ENCODE results near the gene FOLR2.

FOLR2 gene

DNA sequence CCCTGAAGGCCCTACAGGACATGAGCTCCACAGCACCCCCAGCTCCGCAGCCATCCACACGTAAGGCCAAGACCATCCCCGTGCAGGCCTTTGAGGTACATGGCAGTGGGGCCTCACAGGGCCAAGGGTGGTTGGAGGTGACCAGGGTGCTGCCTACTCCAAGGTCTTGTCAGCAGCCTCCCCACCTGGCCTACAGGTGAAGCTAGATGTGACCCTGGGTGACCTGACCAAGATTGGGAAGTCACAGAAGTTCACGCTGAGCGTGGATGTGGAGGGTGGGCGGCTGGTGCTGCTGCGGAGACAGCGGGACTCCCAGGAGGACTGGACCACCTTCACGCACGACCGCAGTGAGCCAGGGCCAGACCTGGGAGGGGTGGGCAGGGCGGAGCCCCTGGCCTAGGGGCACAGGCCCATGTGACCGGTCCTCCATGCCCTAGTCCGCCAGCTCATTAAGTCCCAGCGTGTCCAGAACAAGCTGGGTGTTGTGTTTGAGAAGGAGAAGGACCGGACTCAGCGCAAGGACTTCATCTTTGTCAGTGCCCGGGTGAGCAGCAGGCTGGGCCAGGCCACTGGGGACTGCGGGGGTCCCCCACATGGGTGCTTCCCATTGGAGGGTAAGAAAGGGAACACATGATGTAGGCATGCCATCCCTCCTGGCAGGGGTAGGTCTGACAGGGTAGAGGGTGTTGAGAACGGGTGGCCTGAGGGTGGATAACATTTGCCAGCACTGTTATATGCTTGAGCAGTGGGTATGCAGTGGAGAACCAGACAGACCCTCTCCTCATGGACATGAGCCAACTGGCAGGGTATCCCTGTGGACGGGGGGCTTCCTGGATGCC is 13.6 kb downstream of the FOLR2 start:
- no peak for DNase-seq (ENCODE audit: low read depth in 2 of 2)

DNA sequence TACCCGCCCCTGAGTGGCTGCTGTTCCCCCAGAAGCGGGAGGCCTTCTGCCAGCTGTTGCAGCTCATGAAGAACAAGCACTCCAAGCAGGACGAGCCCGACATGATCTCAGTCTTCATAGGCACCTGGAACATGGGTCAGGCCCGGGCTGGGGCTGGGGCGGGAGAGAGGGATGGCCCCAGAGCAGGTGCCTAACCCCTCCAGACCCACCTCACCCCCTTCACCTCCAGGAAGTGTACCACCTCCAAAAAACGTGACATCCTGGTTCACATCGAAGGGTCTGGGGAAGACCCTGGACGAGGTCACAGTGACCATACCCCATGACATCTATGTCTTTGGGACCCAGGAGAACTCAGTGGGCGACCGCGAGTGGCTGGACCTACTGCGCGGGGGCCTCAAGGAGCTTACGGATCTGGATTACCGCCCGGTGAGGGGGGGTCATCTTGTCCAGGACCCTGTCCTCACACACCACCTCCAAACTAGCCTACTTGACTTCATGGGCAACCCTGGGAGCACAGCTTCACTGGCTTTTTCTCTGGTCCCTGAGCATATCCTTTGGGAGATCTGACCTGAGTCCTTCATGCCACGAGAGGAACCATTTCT is 14.3 kb downstream of the FOLR2 start:
- DNase-seq (ENCODE audit: low read depth in 2 of 2) = no peak

DNA sequence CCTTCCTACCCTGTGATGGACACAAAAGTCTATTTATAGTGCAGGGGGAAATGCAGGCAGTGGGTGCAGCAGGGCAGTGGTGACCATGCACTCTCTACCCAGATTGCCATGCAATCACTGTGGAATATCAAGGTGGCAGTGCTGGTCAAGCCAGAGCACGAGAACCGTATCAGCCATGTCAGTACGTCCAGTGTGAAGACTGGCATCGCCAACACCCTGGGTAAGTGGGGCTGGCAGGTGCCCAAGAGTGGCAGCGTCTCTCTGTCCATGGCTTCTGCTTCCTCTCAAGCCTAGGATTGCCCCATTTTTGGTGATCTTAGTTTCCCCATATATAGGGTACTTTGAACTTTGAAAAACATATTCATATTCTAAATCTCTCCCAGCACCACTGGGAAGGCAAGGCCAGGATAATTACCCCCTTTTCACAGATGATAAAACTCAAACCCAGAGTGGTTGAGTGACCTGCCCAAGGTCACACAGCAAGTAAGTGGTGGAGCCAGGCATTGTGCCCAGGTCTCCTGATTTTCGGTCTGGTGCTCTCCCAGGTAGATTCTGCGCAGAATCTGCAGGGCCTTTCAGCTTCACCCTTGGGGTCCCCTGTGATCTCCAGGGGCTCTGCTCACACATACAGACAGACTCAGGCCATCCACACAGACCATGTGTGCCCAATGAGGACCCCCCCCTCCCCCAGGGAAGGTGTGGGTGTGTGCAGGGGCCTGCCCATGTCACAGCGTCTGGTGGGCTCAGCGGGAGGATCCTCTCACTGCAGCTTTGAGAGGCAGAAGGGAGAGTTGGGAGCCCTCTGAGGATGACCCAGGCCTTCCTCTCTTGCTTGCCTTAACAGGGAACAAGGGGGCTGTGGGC is 15.0 kb downstream of the FOLR2 start:
- no peak for DNase-seq (ENCODE audit: low read depth in 2 of 2)

DNA sequence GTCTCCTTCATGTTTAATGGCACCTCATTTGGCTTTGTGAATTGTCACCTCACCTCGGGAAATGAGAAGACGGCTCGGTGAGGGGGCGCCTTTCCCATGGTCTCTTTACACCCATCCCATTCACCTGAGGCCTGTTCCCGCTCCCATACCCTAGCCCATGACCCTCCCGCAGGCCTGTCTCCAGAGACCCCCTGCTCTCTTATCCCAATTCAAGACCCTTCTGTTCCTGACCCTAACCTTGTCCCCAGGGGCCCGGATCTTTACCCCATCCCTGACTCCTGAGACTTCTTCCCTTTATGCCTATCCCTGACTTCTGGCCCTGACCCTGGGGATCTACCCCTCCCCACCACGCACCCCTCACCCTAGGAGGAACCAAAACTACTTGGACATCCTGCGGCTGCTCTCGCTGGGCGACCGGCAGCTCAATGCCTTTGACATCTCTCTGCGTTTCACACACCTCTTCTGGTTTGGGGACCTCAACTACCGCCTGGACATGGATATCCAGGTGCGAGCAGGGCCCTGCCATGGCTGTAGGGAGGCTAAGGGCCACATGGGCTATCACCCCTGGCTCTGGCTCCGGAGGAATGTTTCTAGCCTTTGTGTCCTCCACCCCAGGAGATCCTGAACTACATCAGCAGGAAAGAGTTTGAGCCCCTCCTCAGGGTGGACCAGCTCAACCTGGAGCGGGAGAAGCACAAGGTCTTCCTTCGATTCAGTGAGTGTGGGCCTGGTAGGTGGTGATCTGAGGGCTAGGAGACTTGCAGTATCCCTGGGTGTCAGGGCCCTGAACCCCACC is 15.9 kb downstream of the FOLR2 start:
- DNase-seq (ENCODE audit: low read depth in 2 of 2) = no peak

DNA sequence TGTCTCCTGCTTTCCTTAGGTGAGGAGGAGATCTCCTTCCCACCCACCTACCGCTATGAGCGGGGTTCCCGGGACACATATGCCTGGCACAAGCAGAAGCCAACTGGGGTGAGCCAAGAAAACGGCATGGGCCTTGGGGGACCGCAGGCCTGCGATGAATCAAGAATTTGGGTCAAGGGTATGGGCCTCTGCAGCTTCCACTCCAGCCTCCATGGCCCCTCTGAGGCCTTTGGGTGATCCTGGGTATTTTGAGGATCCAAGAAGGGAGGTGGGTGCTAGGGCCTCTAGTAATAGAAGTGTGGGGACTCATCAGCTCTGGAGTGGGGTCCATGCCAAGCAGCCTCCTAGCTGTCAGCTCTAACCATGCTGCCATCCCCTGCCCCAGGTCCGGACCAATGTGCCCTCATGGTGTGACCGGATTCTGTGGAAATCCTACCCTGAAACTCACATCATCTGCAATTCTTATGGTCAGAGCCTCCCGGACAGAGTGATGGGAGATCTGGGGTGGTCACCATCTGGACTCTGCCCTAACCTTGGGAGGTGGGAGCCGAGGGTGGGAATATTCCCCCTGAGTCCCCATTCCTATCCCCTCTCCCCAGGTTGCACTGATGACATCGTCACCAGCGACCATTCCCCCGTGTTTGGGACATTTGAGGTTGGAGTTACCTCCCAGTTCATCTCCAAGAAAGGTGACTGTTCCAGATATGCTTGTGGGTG is 16.6 kb downstream of the FOLR2 start:
- DNase-seq (ENCODE audit: low read depth in 2 of 2) = no peak

DNA sequence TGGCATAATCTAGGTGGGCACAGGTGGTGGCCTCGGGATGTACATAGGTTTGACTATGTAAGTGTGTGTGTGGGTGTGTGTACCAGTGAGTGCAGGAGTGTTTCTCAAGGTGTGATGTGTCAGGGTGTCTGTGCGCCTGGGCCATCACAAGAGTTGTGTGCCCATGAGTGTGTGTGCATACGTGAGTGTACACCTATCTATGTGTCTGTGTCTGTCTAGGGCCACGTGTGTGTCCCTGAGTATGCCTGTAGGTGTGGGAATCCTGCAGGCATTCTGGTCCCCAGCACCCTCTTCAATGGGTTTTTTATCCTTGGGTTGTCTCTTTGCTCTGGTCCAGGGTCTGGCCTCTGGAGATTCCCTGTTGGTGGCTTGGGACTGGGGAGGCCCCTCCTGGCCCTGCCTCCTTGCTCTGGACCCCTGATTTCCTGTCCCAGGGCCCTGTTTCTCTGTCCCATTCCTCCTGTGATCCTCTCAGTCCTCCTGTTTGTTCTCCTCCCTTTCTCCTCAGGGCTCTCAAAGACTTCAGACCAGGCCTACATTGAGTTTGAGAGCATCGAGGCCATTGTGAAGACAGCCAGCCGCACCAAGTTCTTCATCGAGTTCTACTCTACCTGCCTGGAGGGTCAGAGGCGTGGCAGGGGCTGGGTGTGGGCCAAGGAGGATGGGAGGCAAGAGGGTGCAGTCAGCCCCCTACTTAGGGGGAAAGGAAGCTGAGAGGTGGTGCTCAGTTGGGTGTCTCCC is 17.3 kb downstream of the FOLR2 start:
- DNase-seq (ENCODE audit: low read depth in 2 of 2) = no peak

DNA sequence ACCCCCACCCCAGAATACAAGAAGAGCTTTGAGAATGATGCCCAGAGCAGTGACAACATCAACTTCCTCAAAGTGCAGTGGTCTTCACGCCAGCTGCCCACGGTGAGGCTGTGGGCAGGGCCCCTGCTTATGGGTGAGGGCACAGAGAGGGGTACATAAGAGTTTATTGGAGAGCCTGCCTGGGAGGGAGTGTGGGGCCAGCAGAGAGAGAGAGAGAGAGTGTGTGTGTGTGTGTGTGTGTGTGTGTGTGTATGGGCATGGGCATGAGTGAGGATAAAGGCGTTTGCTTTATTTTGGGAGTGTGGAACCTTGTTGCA is 17.9 kb downstream of the FOLR2 start:
- DNase-seq (ENCODE audit: low read depth in 2 of 2) = no peak

DNA sequence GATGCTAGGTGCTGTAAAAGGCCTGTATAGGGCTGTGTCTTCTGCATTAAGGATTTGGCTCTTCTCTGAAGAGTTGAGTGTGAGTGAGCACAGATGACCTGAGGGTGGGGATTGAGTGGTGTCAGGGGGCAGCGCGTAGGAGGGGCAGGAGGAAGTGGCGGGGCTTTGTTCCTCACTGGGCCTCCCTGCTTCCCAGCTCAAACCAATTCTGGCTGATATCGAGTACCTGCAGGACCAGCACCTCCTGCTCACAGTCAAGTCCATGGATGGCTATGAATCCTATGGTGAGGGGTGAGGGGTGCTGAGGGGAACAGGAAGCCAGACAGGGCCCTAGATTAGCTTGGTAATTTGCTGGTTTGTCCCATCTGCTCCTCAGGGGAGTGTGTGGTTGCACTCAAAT is 18.3 kb downstream of the FOLR2 start:
- DNase-seq (ENCODE audit: low read depth in 2 of 2) = no peak

DNA sequence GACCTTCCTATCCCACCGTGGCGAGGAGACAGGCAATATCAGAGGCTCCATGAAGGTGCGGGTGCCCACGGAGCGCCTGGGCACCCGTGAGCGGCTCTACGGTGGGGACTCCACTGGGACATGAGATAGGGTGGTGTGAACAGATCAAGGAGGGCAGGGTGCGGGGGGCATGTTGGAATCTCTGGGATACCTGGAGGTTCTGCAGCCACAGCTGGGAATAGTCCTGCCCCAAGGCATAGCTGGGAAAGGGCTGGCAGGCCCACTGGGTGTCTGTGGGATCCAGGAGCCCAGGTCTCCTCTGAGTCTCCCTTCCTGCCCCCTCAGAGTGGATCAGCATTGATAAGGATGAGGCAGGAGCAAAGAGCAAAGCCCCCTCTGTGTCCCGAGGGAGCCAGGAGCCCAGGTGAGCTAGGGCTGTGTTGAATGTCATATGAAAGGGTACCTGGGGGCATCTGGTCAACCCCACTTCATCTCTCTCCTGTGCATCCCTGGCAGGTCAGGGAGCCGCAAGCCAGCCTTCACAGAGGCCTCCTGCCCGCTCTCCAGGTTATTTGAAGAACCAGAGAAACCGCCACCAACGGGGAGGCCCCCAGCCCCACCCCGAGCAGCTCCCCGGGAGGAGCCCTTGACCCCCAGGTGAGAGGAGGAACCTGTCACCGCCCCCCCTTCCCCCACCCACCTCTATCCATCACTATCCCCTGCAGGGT is 18.9 kb downstream of the FOLR2 start:
- no peak for DNase-seq (ENCODE audit: low read depth in 2 of 2)

DNA sequence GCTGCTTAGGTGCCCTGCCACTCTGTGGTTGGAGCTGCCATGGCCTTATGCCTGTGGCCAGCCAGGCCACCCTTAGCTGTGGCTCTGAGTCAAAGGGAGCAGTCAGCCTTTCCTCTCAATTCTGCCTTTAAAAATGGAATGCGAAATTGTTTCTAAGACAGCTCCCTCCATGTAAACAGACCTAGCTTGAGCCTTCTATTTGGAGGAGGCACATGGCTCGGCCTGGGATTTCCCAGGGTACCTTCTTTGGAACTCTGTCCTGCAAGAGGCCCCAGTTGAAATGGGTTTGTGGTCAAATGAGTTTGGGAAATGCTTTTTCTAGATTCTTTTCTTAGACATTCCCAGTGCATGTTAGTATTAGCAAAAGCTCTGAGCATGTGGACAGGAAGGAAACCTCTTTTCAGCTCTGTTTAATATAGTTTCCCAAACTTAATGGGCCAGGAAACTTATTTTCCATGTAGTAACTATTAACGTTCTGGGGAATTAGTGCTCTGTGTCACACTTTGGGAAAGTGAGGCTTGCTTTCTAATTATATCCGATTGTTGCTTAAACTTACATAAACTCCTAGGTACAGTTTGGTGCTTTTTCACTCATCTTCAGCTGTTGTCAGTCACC is 19.6 kb downstream of the FOLR2 start:
- DNase-seq (ENCODE audit: low read depth in 2 of 2) = no peak

DNA sequence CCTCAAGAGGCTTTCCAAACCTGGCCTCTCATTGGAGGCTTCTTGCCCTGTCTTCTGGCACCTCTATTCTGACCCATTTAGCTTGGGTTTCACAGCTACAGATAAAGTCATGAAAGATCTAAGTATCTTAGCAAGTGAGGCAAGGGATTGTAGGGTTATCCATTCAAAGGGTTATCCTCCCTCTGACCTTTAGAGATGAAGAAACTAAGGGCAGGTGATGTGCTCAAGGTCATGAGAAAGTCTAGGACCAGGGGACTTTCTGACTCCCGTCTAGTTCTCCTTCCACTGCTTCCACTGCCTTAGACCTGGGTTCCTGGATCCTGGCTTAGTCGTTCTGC is 20.1 kb downstream of the FOLR2 start:
- DNase-seq (ENCODE audit: low read depth in 2 of 2) = no peak

DNA sequence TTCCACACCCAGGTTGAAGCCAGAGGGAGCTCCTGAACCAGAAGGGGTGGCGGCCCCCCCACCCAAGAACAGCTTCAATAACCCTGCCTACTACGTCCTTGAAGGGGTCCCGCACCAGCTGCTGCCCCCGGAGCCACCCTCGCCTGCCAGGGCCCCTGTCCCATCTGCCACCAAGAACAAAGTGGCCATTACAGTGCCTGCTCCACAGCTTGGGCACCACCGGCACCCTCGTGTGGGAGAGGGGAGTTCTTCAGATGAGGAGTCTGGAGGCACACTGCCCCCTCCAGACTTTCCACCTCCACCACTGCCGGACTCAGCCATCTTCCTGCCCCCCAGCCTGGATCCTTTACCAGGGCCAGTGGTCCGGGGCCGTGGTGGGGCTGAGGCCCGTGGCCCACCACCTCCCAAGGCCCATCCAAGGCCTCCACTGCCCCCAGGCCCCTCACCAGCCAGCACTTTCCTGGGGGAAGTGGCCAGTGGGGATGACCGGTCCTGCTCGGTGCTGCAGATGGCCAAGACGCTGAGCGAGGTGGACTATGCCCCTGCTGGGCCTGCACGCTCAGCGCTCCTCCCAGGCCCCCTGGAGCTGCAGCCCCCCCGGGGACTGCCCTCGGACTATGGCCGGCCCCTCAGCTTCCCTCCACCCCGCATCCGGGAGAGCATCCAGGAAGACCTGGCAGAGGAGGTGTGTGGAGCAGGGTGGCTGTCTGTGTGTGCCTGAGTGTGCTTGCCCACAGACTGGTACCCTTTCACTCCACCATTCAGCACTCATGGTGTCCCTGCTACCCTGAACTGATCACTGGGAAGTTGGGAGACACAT is 20.7 kb downstream of the FOLR2 start:
- DNase-seq (ENCODE audit: low read depth in 2 of 2) = no peak

DNA sequence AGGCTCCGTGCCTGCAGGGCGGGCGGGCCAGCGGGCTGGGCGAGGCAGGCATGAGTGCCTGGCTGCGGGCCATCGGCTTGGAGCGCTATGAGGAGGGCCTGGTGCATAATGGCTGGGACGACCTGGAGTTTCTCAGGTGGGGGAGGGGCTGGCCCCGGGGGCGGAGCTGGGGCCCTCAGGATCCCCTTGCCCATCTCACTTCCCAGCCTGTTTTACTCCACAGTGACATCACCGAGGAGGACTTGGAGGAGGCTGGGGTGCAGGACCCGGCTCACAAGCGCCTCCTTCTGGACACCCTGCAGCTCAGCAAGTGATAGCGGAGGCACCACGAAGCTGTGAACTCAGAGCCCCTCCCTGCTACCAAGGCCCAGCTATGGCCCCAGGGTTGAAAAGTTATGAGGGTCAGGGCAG is 21.5 kb downstream of the FOLR2 start:
- peak; percentile 36 to 37 for DNase-seq (ENCODE audit: low read depth in 2 of 2)

DNA sequence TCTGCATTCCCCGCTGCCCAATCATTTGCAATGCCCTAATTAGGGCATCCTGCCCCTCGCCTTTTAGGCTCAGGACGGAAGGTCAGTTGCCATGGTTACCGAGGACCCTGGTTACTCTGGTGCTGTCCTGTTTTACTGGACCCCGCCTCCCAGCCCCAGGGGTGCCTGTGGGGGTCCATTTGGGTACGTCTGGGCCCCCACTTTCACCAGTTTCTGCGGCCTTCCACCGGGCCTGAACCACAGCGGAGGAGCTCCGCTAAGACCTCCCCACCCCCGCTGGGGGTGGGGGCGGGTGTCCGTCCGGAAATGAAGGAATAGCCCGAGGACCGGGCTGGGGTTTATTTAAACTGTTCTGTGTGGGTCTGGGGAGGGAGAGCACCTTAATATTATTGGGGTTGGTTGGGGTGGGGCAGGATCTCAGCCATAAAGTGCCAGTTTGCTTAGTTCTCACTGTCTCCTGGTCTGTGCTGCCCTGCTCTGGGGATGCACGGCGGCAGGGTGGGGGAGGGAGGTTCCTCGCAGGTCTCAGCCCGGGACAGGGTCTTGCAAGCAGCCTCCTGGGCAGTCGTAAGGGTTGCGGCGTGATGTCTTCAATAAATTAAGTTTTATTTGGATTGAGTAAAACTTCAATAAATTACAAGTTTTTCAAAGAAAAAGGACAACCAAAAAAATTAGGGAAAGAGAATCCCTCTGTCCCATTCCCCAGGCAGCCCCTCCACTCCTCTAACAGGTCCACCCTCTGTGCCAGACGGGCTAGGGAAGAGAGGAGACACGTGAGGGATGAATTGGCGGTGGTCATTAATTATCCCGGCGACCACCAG is 22.1 kb downstream of the FOLR2 start:
- DNase-seq (ENCODE audit: low read depth in 2 of 2) = no peak

DNA sequence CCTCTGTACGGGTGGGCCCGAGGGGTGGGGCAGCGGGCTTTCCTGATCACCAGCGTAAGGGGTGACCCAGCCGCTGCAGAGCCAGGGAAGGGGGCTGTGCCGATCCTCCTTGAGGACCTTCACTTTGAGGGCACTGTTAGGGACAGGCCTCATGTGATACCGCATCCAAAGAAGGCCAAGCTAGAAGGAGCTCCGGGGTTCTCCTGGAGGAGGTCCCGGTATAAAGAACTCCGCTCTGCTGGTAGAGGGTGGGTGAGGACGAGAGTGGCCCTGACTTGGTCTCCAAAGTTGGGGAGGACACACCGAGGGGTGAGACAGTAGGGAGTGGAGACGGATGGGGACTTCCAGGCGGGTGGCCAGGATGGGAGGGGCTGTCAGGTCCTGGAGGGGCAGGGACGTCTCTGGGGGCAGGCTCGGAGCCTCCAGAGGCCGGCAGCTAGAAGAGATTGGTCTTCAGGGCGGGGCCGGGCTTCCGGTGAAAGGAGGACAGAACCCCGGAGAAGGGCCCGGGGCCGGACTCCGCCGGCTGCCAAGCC is 22.8 kb downstream of the FOLR2 start:
- no peak for DNase-seq (ENCODE audit: low read depth in 2 of 2)

DNA sequence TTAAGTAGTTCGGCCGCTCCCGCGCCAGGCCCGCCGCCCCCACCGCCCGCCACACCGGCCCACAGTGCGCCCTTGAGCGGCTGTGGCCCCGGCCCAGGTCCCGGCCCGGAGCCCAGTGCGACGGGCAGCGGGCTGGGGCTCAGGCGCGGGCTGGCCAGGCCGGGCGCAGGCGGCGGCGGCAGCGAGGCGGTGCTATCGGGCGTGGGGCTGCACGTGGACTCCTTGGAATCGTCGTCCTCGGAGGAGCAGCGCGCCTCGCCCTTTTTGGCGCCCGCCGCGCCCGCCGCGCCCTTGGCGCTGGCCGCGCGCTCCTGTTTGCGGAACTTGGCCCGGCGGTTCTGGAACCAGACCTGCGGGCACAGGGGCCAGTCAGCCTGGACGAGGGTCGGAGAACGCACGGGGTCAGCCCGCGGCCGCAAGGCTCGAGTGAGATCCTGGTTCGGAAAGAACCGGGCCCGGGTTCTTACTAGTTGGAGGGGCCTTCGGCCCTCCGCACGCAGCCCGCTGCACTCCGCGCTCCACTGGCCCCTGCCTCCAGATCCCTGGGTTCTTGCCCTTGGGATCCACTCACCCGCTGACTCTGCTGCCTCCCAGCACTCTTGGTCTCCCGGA is 23.4 kb downstream of the FOLR2 start:
- no peak for DNase-seq (ENCODE audit: low read depth in 2 of 2)

Data from stimulated activated CD8-positive, alpha-beta memory T cell treated with anti-CD3 and anti-CD28 coated beads, Interleukin-2, amount 100 ng/mL, for 48 hours (primary cell).